H9 (cell line): ENCODE data around the gene RAB3A. TPM values are rescaled to one million over a fixed set of nuclear protein-coding genes. Genes with fewer than 3 reads are reported as not detected.

Source experiments
- DNase-seq: peaks from one replicate; pipeline ENCODE4 v3.0.0-alpha.2; 2017
- H2AFZ ChIP-seq: one replicate; pipeline ENCODE4 v1.6.1; 2013; ENCODE audit warnings: mild to moderate bottlenecking, low read length, control low read depth, moderate library complexity
- H2AK5ac ChIP-seq: 2 replicates; pipeline ENCODE4 v1.6.1; 2013; ENCODE audit warnings: low read length, control low read depth, mixed read lengths; ENCODE audit not compliant: insufficient read length
- H2BK120ac ChIP-seq: one replicate; pipeline ENCODE4 v1.6.1; 2013; ENCODE audit warnings: low read depth, mild to moderate bottlenecking, low read length, control low read depth, inconsistent platforms; ENCODE audit not compliant: poor library complexity, severe bottlenecking
- H2BK12ac ChIP-seq: 2 replicates; pipeline ENCODE4 v1.6.1; 2013; ENCODE audit warnings: low read length, control low read depth, mixed read lengths, low read depth; ENCODE audit not compliant: insufficient read length
- H2BK15ac ChIP-seq: 2 replicates; pipeline ENCODE4 v1.6.1; 2013; ENCODE audit warnings: low read depth, low read length, control low read depth
- H2BK20ac ChIP-seq: one replicate; pipeline ENCODE4 v1.6.1; 2013; ENCODE audit warnings: low read depth, mild to moderate bottlenecking, low read length, control low read depth, inconsistent platforms; ENCODE audit not compliant: poor library complexity, severe bottlenecking
- H2BK5ac ChIP-seq: 2 replicates; pipeline ENCODE4 v1.6.1; 2013; ENCODE audit warnings: low read length, control low read depth, mixed read lengths; ENCODE audit not compliant: insufficient read length
- H3K14ac ChIP-seq: 2 replicates; pipeline ENCODE4 v1.6.1; 2013; ENCODE audit warnings: low read length, control low read depth; ENCODE audit not compliant: insufficient read depth
- H3K18ac ChIP-seq: 2 replicates; pipeline ENCODE4 v1.6.1; 2013; ENCODE audit warnings: low read depth, mild to moderate bottlenecking, mixed read lengths, low read length, control low read depth; ENCODE audit not compliant: insufficient read length
- H3K23ac ChIP-seq: 2 replicates; pipeline ENCODE4 v1.6.1; 2013; ENCODE audit warnings: low read length, control low read depth, mixed read lengths, low read depth; ENCODE audit not compliant: insufficient read length
- H3K23me2 ChIP-seq: 2 replicates; pipeline ENCODE4 v1.6.1; 2013; ENCODE audit warnings: low read depth, mild to moderate bottlenecking, mixed read lengths, low read length, control low read depth; ENCODE audit not compliant: insufficient read length, poor library complexity, severe bottlenecking
- H3K27ac ChIP-seq: 2 replicates; pipeline ENCODE4 v1.5.1; 2013; ENCODE audit warnings: low read length, control low read depth, mixed read lengths, low read depth; ENCODE audit not compliant: insufficient read length
- H3K27me3 ChIP-seq: 2 replicates; pipeline ENCODE4 v1.6.1; 2013; ENCODE audit warnings: low read length, control low read depth, inconsistent platforms; ENCODE audit not compliant: insufficient read depth
- H3K4ac ChIP-seq: 2 replicates; pipeline ENCODE4 v1.6.1; 2013; ENCODE audit warnings: low read depth, mild to moderate bottlenecking, control low read depth, inconsistent platforms, low read length, moderate library complexity
- H3K4me1 ChIP-seq: 2 replicates; pipeline ENCODE4 v1.6.1; 2013; ENCODE audit warnings: low read length, control low read depth, inconsistent platforms; ENCODE audit not compliant: insufficient read depth
- H3K4me2 ChIP-seq: 2 replicates; pipeline ENCODE4 v1.6.1; 2013; ENCODE audit warnings: low read length, control low read depth, mixed read lengths; ENCODE audit not compliant: insufficient read length, insufficient read depth
- H3K56ac ChIP-seq: 2 replicates; pipeline ENCODE4 v1.6.1; 2013; ENCODE audit warnings: low read depth, mild to moderate bottlenecking, mixed read lengths, low read length, control low read depth; ENCODE audit not compliant: insufficient read length
- H3K79me1 ChIP-seq: 2 replicates; pipeline ENCODE4 v1.6.1; 2013; ENCODE audit warnings: low read depth, mild to moderate bottlenecking, moderate library complexity, low read length, control low read depth, inconsistent platforms; ENCODE audit not compliant: insufficient read depth, poor library complexity, severe bottlenecking
- H3K79me2 ChIP-seq: 2 replicates; pipeline ENCODE4 v1.6.1; 2013; ENCODE audit warnings: low read length, control low read depth, inconsistent platforms; ENCODE audit not compliant: insufficient read depth
- H3K9ac ChIP-seq: 2 replicates; pipeline ENCODE4 v1.6.1; 2013; ENCODE audit warnings: low read length, control low read depth, mixed read lengths; ENCODE audit not compliant: insufficient read length; ENCODE audit errors: extremely low read depth
- H3K9me3 ChIP-seq: one replicate; pipeline ENCODE4 v1.6.1; 2013; ENCODE audit warnings: low read depth, low read length, inconsistent platforms; ENCODE audit not compliant: control insufficient read depth
- H3T11ph ChIP-seq: one replicate; pipeline ENCODE4 v1.6.1; 2013; ENCODE audit warnings: mild to moderate bottlenecking, low read length, control low read depth, inconsistent platforms
- H4K20me1 ChIP-seq: one replicate; pipeline ENCODE4 v1.6.1; 2013; ENCODE audit not compliant: control insufficient read depth, insufficient read length, insufficient read depth
- H4K5ac ChIP-seq: 2 replicates; pipeline ENCODE4 v1.6.1; 2013; ENCODE audit warnings: low read depth, mild to moderate bottlenecking, mixed read lengths, low read length, control low read depth; ENCODE audit not compliant: insufficient read length
- H4K8ac ChIP-seq: replicated peaks from 2 replicates; pipeline ENCODE4 v1.6.1; 2013; ENCODE audit warnings: low read length, control low read depth, mixed read lengths, low read depth; ENCODE audit not compliant: insufficient read length
- H4K91ac ChIP-seq: 2 replicates; pipeline ENCODE4 v1.6.1; 2013; ENCODE audit warnings: low read depth, mild to moderate bottlenecking, moderate library complexity, mixed read lengths, low read length, control low read depth; ENCODE audit not compliant: insufficient read length
- H3K27ac Mint-ChIP-seq, 3 experiments: 2 replicates in 2 of 3; 3 replicates in 1 of 3; pipeline ENCODE4 v1.8.0; 2020 to 2021; ENCODE audit warnings: mixed read lengths in 3 of 3, mild to moderate bottlenecking in 1 of 3, moderate library complexity in 1 of 3
- H3K27me3 Mint-ChIP-seq: 2 replicates; pipeline ENCODE4 v1.8.0; 2021; ENCODE audit warnings: low read depth, mild to moderate bottlenecking, moderate library complexity, mixed read lengths
- H3K36me3 Mint-ChIP-seq, 3 experiments: 2 replicates in 2 of 3; 3 replicates in 1 of 3; pipeline ENCODE4 v1.8.0; 2020 to 2021; ENCODE audit warnings: low read depth in 3 of 3, mixed read lengths in 3 of 3; ENCODE audit not compliant: insufficient read depth in 1 of 3
- H3K4me1 Mint-ChIP-seq, 2 experiments: 2 replicates each; pipeline ENCODE4 v1.8.0; 2020; ENCODE audit warnings: mixed read lengths in 2 of 2
- H3K4me3 Mint-ChIP-seq, 2 experiments: 2 replicates in 1 of 2; 3 replicates in 1 of 2; pipeline ENCODE4 v1.8.0; 2020 to 2021; ENCODE audit warnings: mild to moderate bottlenecking in 2 of 2, mixed read lengths in 2 of 2, moderate library complexity in 1 of 2
- H3K9me3 Mint-ChIP-seq, 2 experiments: 2 replicates in 1 of 2; 3 replicates in 1 of 2; pipeline ENCODE4 v1.8.0; 2020; ENCODE audit warnings: mild to moderate bottlenecking in 2 of 2, mixed read lengths in 2 of 2, moderate library complexity in 1 of 2
- CTCF ChIP-seq: fragments of 200-600 bp; sonication (generic); conservative IDR thresholded peaks from 3 replicates; pipeline ENCODE4 v1.8.0; 2021; ENCODE audit warnings: antibody characterized with exemption, mild to moderate bottlenecking
- WGBS: extraction: QIAGEN DNeasy Blood & Tissue Kit; methylation state at CpG from one replicate; pipeline ENCODE4 v1.1.7; 2013; ENCODE audit warnings: missing lambda C conversion rate, low lambda C conversion rate, mixed read lengths; ENCODE audit not compliant: insufficient read length; ENCODE audit errors: extremely low coverage; 5-methylcytosine and 5-hydroxymethylcytosine counted together
- long read RNA-seq: library from polyadenylated mRNA; unstranded; transcript quantifications from one replicate; pipeline ENCODE4 v2.0.0, GENCODE V29; 2020
- total RNA-seq: library from RNA; stranded (reverse); gene quantifications from 2 replicates; pipeline ENCODE4 v1.2.1, GENCODE V29; 2021

The RAB3A gene, protein sequence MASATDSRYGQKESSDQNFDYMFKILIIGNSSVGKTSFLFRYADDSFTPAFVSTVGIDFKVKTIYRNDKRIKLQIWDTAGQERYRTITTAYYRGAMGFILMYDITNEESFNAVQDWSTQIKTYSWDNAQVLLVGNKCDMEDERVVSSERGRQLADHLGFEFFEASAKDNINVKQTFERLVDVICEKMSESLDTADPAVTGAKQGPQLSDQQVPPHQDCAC
- total RNA-seq: 6.8 and 8.5 TPM in 2 replicates
- long read RNA-seq, transcript RAB3A-201 (5 exons, 1,528 nt): major isoform, 12 of 16 reads
- long read RNA-seq, partial matches to known transcripts: 1 of 16 reads
- long read RNA-seq, other reads (novel, unspliced or antisense): 3 of 16 reads

DNA sequence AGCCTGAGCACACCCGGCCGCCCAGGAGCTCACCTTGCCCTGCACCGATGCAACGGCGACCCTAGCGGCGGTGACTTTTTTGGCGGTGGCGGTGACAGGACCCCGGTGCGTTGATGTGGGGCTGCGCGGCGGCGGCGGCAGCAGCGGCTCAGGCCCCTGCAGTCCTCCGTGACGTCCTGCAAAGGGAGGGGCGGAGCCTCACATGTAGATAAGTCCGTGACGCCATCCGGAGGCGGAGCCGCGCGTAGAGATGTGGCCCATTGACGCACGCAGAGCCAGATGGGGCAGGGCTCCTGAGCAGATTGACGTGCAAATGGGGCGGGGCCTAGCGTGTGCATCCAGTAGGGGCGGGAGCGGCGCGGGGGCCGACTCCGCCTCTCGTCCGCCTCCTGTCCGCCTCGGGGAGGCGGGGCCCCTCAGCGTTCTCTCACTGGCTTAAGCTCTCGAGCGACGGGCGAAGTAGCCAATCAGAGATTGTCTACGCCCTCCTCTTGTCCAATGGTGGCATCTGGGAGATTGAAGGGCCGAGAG is at the start of gene RAB3A:
TSS of gene RAB3A (minus strand) at position 180 of the 531 bp plus-strand sequence. CDS start 1,302 bp downstream, outside the sequence.
- H2AK5ac ChIP-seq: no peak within 1 kb of the TSS
- DNase-seq: peak; percentile 100
- H3K4me3 Mint-ChIP-seq: peak within 1 kb of the TSS; percentile 80 to 97
- H3K9ac ChIP-seq: peak within 1 kb of the TSS; percentile 36
- H3K9me3 Mint-ChIP-seq: peaks cover 0 to 2% of the 10 kb centered on the region in 2 experiments; a peak in 1 of 5 replicates
- no peak within 1 kb of the TSS for H3K56ac ChIP-seq
- peaks cover 8 to 34% of the 10 kb centered on the region in 2 experiments for H3K4me1 Mint-ChIP-seq
- peak within 1 kb of the TSS; percentile 77 for H3K4me2 ChIP-seq
- H2BK120ac ChIP-seq: no peak within 1 kb of the TSS
- H3K9me3 ChIP-seq: no peaks in the 10 kb centered on the region
- peak within 1 kb of the TSS; percentile 96 to 98 (median 97) for H3K27ac Mint-ChIP-seq
- TF ChIP-seq CTCF: peak; percentile 21; the same call in 1 of the 3 replicates
- H3K4ac ChIP-seq: no peak within 1 kb of the TSS
- H4K91ac ChIP-seq: no peak within 1 kb of the TSS
- H3K18ac ChIP-seq: no peak within 1 kb of the TSS
- no CpG with 5 or more reads among the region's 50 CpGs for WGBS
- peaks cover 18% of the 10 kb centered on the region for H3K23me2 ChIP-seq
- no peak within 1 kb of the TSS for H2BK20ac ChIP-seq
- H3K23ac ChIP-seq: no peak within 1 kb of the TSS
- no peaks in the 10 kb centered on the region; the same call in 1 of the 2 replicates for H3K79me2 ChIP-seq
- no peaks in the 10 kb centered on the region for H3K27me3 ChIP-seq
- H2BK12ac ChIP-seq: no peak within 1 kb of the TSS
- peak within 1 kb of the TSS; percentile 19 for H3K14ac ChIP-seq
- H4K8ac ChIP-seq: no peak within 1 kb of the TSS
- H2AFZ ChIP-seq: no peak within 1 kb of the TSS
- no peak within 1 kb of the TSS for H4K5ac ChIP-seq
- peaks cover 3% of the 10 kb centered on the region; the same call in 1 of the 2 replicates for H3K27me3 Mint-ChIP-seq
- peaks cover 11 to 24% (median 17%) of the 10 kb centered on the region in 3 experiments; a peak in 5 of 7 replicates for H3K36me3 Mint-ChIP-seq
- peaks cover 4% of the 10 kb centered on the region for H4K20me1 ChIP-seq
- no peaks in the 10 kb centered on the region for H3K4me1 ChIP-seq
- no peak within 1 kb of the TSS for H2BK15ac ChIP-seq
- no peak within 1 kb of the TSS for H2BK5ac ChIP-seq
- H3K27ac ChIP-seq: peak within 1 kb of the TSS; percentile 50
- H3T11ph ChIP-seq: no peak within 1 kb of the TSS
- no peaks in the 10 kb centered on the region for H3K79me1 ChIP-seq
